GM12891 (cell line): Measurements from ENCODE around the gene MAN2A2.

ENCODE experiments used
- PAX5 ChIP-seq: IDR thresholded peaks from 2 replicates; pipeline ENCODE4 v1.6.1; 2011; ENCODE audit warnings: low read length, moderate library complexity, mild to moderate bottlenecking; ENCODE audit not compliant: insufficient read depth, severe bottlenecking
- POLR2A ChIP-seq: IDR thresholded peaks from 2 replicates; pipeline ENCODE4 v1.6.1; 2011; ENCODE audit warnings: low read depth, low read length, control low read depth
- TAF1 ChIP-seq: IDR thresholded peaks from 2 replicates; pipeline ENCODE4 v1.6.1; 2011; ENCODE audit warnings: low read depth, low read length, control low read depth

DNA sequence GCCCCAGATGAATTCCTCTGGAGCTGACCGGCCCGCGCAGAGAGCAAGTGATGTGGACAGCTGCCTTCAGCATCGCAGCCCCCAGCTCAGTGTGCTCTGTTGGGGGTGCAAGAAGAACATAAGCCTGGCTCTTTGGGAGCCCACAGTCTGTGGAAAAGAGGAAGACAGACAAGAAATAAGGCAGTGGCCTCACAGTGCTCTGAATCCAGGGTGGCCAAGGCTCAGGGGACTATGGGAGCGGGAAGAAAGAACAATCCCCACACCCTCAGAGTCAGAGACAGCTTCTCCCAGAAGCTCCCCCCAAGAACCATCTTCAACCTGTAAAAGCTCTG lies 29.5 kb downstream of the MAN2A2 start:
- TF ChIP-seq POLR2A (no peak), TAF1 (no peak), PAX5 (no peak)
